NAMALWA (cell line): ENCODE measurements around the gene SOX18.

Source experiments
- DNase-seq: peaks from one replicate; pipeline ENCODE4 v3.0.0-alpha.2; 2015; ENCODE audit warnings: low spot score

SOX18 gene

GRCh38 chr20:64037199-64037497 is 12.3 kb downstream of the SOX18 start:
- DNase-seq: no peak

- no peak for DNase-seq
Measured at GRCh38 chr20:64036346-64037198, 12.9 kb downstream of the SOX18 start.

- no peak for DNase-seq
Measured at GRCh38 chr20:64035933-64036345, 13.5 kb downstream of the SOX18 start, which contains the start of gene C20orf204. Gene C20orf204, plus strand, starts transcription at chr20:64036182. Its CDS starts 142 bp downstream, at chr20:64036324.

- no peak for DNase-seq
Measured at GRCh38 chr20:64035066-64035932, 14.1 kb downstream of the SOX18 start.

- DNase-seq: no peak
Measured at GRCh38 chr20:64033981-64034493, 15.4 kb downstream of the SOX18 start.

GRCh38 chr20:64032706-64033624 is 16.5 kb downstream of the SOX18 start:
- DNase-seq: no peak

GRCh38 chr20:64031822-64032314 is 17.6 kb downstream of the SOX18 start:
- DNase-seq: no peak

GRCh38 chr20:64030371-64031134 is 18.9 kb downstream of the SOX18 start:
- no peak for DNase-seq

- no peak for DNase-seq
Measured at GRCh38 chr20:64029293-64030117, 19.9 kb downstream of the SOX18 start.

- no peak for DNase-seq
Measured at GRCh38 chr20:64027981-64028685, 21.3 kb downstream of the SOX18 start.

GRCh38 chr20:64025826-64026412 is 23.5 kb downstream of the SOX18 start:
- no peak for DNase-seq

GRCh38 chr20:64025101-64025825 is 24.2 kb downstream of the SOX18 start:
- no peak for DNase-seq

- DNase-seq: no peak
Measured at GRCh38 chr20:64024141-64024990, 25.1 kb downstream of the SOX18 start.

- no peak for DNase-seq
Measured at GRCh38 chr20:64023361-64024140, 25.9 kb downstream of the SOX18 start.

GRCh38 chr20:64022671-64023360 is 26.6 kb downstream of the SOX18 start:
- no peak for DNase-seq
